OCI-LY7 (cell line): ENCODE measurements around the gene ADARB2.

ENCODE experiments used
- CTCF ChIP-seq: fragments of 200-600 bp; sonication (generic); conservative IDR thresholded peaks from 2 replicates; pipeline ENCODE4 v1.5.1; 2014; ENCODE audit warnings: mild to moderate bottlenecking, antibody characterized with exemption, low read length, moderate library complexity, mixed read lengths
- EZH2phosphoT487 ChIP-seq: fragments of 200-600 bp; sonication (generic); IDR thresholded peaks from 2 replicates; pipeline ENCODE4 v1.6.1; 2018; ENCODE audit warnings: low read depth, borderline replicate concordance, mild to moderate bottlenecking, mixed run types, antibody characterized with exemption, low read length, moderate library complexity, mixed read lengths

GRCh38 chr10:1160561-1161314 is 576.6 kb downstream of the ADARB2 start:
- no peak for TF ChIP-seq CTCF
- no peak for TF ChIP-seq EZH2phosphoT487
